ENCODE data around the gene SLC9A6.

Gene SLC9A6

DNA sequence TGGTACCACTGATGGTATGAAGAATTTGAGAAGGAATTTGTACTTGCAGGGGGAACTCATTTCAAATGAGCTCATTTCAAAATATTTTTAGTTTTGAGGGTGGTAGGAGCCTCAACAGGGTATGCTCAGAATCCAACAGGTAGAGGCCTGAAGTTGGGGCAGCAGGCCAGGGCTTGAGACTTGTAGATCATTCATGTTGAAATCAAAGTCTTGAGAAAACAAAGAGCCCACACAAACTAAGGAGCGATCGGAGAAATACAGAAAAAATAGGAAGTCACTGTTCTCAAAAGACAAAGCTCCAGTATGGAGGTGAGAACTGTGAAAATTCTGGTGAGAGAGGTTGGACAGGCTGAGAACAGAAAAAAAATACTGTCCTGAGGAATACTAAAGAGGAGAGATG is 979 bp upstream of the SLC9A6 start:
- no peak overlapping the region for H3K27ac ChIP-seq (ENCODE audit: extremely low read depth, low read depth, low read length)
- no peak overlapping the region for H3K4me3 ChIP-seq (ENCODE audit: low read depth, low read length)
- TF ChIP-seq SALL2 (tag by site-specific recombination; IDR thresholded peaks at IDR 0.05; ENCODE audit: borderline replicate concordance) (no peak), SCRT2 (tag by site-specific recombination; IDR thresholded peaks at IDR 0.05) (peak; percentile 93), ZNF600 (tag by site-specific recombination; IDR thresholded peaks at IDR 0.05) (no peak), ZNF639 (tag by site-specific recombination; IDR thresholded peaks at IDR 0.05) (no peak), SCRT1 (tag by site-specific recombination; IDR thresholded peaks at IDR 0.05; ENCODE audit: borderline replicate concordance) (0 out of 2 replicates have a peak, but pooled peaks have one; percentile 22)
- ChIA-PET CTCF (interaction anchor here (0.6 kb wide), 1 partner anchor 499 kb away, joined by 5 read pairs; no protein-coding TSS in a partner anchor), POLR2A (interaction anchor here (1.4 kb wide), 1 partner anchor 10 kb away, joined by 4 read pairs; the partner anchor contains the start of gene MMGT1)
- H3K9me3 ChIP-seq (ENCODE audit: control insufficient read depth, insufficient read depth, low read depth, low read length) = no peaks in the 10 kb centered on the region; the same call in 1 of the 2 replicates
- H3K4me1 ChIP-seq (ENCODE audit: control insufficient read depth, insufficient read depth, low read length) = peaks cover 2% of the 10 kb centered on the region; the same call in 1 of the 2 replicates
- H3K36me3 ChIP-seq (ENCODE audit: control insufficient read depth in 2 of 2, insufficient read depth in 1 of 2, low read length in 2 of 2) = no peaks in the 10 kb centered on the region

DNA sequence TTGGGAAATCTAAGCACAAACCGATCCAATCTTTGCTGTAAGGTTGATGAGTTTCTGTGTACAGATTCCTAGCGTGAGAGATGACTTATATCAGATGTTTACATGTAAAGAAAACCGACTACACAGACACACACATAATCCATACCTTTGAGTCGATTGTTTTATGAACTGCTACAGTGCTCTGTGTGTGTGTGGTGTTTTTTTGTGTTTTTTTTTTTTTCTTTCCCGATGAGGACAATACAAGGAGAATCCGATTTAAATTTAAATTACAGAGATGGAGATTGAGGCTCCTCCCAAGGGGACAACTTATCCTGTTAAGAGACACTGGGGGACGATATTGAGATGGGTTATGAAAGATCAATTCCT is 461 bp upstream of the SLC9A6 start:
- Histone ChIP-seq H3K4me3 (ENCODE audit: low read depth, low read length) (peak overlapping the region; percentile 77), H3K9me3 (ENCODE audit: control insufficient read depth, insufficient read depth, low read depth, low read length) (no peaks in the 10 kb centered on the region; the same call in 1 of the 2 replicates), H3K27ac (ENCODE audit: extremely low read depth, low read depth, low read length) (no peak overlapping the region; the same call in 1 of the 2 replicates), H3K4me1 (ENCODE audit: control insufficient read depth, insufficient read depth, low read length) (peaks cover 2% of the 10 kb centered on the region; the same call in 1 of the 2 replicates), H3K36me3 (ENCODE audit: control insufficient read depth in 2 of 2, insufficient read depth in 1 of 2, low read length in 2 of 2) (no peaks in the 10 kb centered on the region)
- TF ChIP-seq ZNF350 (tag by site-specific recombination; IDR thresholded peaks at IDR 0.05) = no peak
- TF ChIP-seq ZBTB17 (tag by site-specific recombination; IDR thresholded peaks at IDR 0.05) = peak; percentile 63
- no peak for TF ChIP-seq ZNF24 (tag by site-specific recombination; IDR thresholded peaks at IDR 0.05)
- ChIA-PET CTCF (no interaction called here), POLR2A (interaction anchor here (0.6 to 1.4 kb wide), 4 partner anchors 11 to 68 kb away, joined by 4 read pairs; partner anchors contain the start of gene MMGT1)

DNA sequence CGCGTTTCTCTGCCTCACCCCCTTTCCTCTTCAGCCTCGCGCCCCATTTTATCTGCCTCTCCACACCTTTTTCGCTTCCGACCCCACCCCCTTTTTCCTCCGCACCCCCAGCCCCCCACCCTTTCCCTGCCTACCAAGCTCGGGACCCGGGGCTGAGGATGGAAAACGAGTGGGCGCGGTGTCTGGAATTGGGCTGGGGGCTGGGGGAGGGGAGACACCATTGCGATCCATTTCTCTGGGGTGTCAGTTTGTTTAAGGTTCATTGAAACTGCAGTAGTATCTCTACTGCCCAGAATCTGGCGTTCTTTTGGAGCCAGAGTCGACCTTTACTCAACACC is 707 bp downstream of the SLC9A6 start:
- peak overlapping the region; percentile 77 for H3K4me3 ChIP-seq (ENCODE audit: low read depth, low read length)
- H3K4me1 ChIP-seq (ENCODE audit: control insufficient read depth, insufficient read depth, low read length) = peaks cover 2% of the 10 kb centered on the region; the same call in 1 of the 2 replicates
- TF ChIP-seq REST (tag by site-specific recombination; IDR thresholded peaks at IDR 0.05) (no peak), ZNF561 (tag by site-specific recombination; IDR thresholded peaks at IDR 0.05; ENCODE audit: borderline replicate concordance) (no peak), ZNF223 (tag by site-specific recombination; IDR thresholded peaks at IDR 0.05) (no peak), ZBTB20 (tag by site-specific recombination; IDR thresholded peaks at IDR 0.05) (peak; percentile 96), KLF9 (tag by site-specific recombination; IDR thresholded peaks at IDR 0.05; ENCODE audit: low read depth) (peak; percentile 52), ZSCAN5A (tag by site-specific recombination; IDR thresholded peaks at IDR 0.05) (no peak)
- CTCF ChIA-PET = interaction anchor here (0.6 kb wide), 1 partner anchor 431 kb away, joined by 3 read pairs; no protein-coding TSS in a partner anchor
- POLR2A ChIA-PET = interaction anchor here (0.7 kb wide), 1 partner anchor 9 kb away, joined by 8 read pairs; no protein-coding TSS in a partner anchor
- no peaks in the 10 kb centered on the region for H3K36me3 ChIP-seq (ENCODE audit: control insufficient read depth in 2 of 2, insufficient read depth in 1 of 2, low read length in 2 of 2)
- H3K27ac ChIP-seq (ENCODE audit: extremely low read depth, low read depth, low read length) = peak overlapping the region; percentile 75
- no peaks in the 10 kb centered on the region; the same call in 1 of the 2 replicates for H3K9me3 ChIP-seq (ENCODE audit: control insufficient read depth, insufficient read depth, low read depth, low read length)
